Parathyroid adenoma (tissue), 2 donors: Measurements from ENCODE around the gene ZBTB4.

Experiments
- H2AFZ ChIP-seq: fragments of 300-600 bp; sonication (generic); one replicate; pipeline ENCODE4 v1.7.0; 2017; ENCODE audit warnings: antibody characterized with exemption, mild to moderate bottlenecking
- H3K27ac ChIP-seq: fragments of 300-600 bp; sonication (generic); one replicate; pipeline ENCODE4 v1.7.0; 2017
- H3K27me3 ChIP-seq: fragments of 300-600 bp; sonication (generic); one replicate; pipeline ENCODE4 v1.7.0; 2017; ENCODE audit warnings: low read length; ENCODE audit not compliant: control insufficient read depth, insufficient read depth
- H3K36me3 ChIP-seq: fragments of 300-600 bp; sonication (generic); one replicate; pipeline ENCODE4 v1.7.0; 2017; ENCODE audit warnings: low read length; ENCODE audit not compliant: control insufficient read depth, insufficient read depth
- H3K4me1 ChIP-seq: fragments of 300-600 bp; sonication (generic); one replicate; pipeline ENCODE4 v1.7.0; 2017; ENCODE audit warnings: control low read depth
- H3K4me2 ChIP-seq: fragments of 300-600 bp; sonication (generic); one replicate; pipeline ENCODE4 v1.7.0; 2017; ENCODE audit warnings: low read length
- H3K4me3 ChIP-seq: fragments of 300-600 bp; sonication (generic); one replicate; pipeline ENCODE4 v1.7.0; 2017; ENCODE audit warnings: low read depth, low read length
- H3K79me2 ChIP-seq: fragments of 300-600 bp; sonication (generic); one replicate; pipeline ENCODE4 v1.7.0; 2017; ENCODE audit warnings: control low read depth
- H3K9ac ChIP-seq: fragments of 300-600 bp; sonication (generic); one replicate; pipeline ENCODE4 v1.7.0; 2017; ENCODE audit warnings: mild to moderate bottlenecking
- H3K9me3 ChIP-seq: fragments of 300-600 bp; sonication (generic); one replicate; pipeline ENCODE4 v1.7.0; 2017; ENCODE audit warnings: low read length; ENCODE audit not compliant: control insufficient read depth
- CTCF ChIP-seq: fragments of 300-600 bp; sonication (generic); IDR thresholded peaks from one replicate; pipeline ENCODE4 v1.7.0; 2017; ENCODE audit warnings: antibody characterized with exemption, mild to moderate bottlenecking
- donor health status: primary hyperparathyroidism.

Gene ZBTB4

DNA sequence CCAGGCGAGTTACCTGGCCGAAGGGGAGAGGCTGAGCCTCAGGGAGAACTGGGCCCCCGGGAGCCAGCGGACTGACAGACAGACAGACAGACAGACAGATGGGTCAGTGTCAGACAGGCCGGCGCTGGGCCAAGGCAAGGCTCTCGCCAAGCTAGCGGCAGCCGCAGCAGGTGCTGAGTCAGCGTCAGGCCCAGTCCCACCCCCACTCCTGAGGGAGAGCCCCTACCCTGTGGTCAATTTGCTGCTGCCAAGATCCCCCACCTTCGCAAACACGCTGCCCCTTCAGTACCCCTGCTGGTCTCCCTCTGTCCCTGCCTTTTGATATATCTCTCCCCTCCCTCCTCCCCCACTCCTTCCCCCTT, 38.6 kb downstream of the ZBTB4 start:
- no peaks in the 10 kb centered on the region for H3K27me3 ChIP-seq
- peak overlapping the region; percentile 88 for H2AFZ ChIP-seq
- no peaks in the 10 kb centered on the region for H3K9me3 ChIP-seq

GRCh38 chr17:7440113-7440833, 39.2 kb downstream of the ZBTB4 start:
- H2AFZ ChIP-seq = peak overlapping the region; percentile 88
- peak overlapping the region; percentile 13 for H3K27ac ChIP-seq
- peak overlapping the region; percentile 99 for H3K4me2 ChIP-seq
- no peak overlapping the region for H3K9ac ChIP-seq
- no peaks in the 10 kb centered on the region for H3K9me3 ChIP-seq
- no peak for TF ChIP-seq CTCF
- peak overlapping the region; percentile 76 for H3K4me3 ChIP-seq
- no peaks in the 10 kb centered on the region for H3K36me3 ChIP-seq
- no peaks in the 10 kb centered on the region for H3K27me3 ChIP-seq
- H3K4me1 ChIP-seq = peaks cover 10% of the 10 kb centered on the region
- H3K79me2 ChIP-seq = no peaks in the 10 kb centered on the region

More for the DNA sequence above, 38.6 kb downstream of the ZBTB4 start:
- TF ChIP-seq CTCF = no peak
- H3K36me3 ChIP-seq = no peaks in the 10 kb centered on the region
- H3K79me2 ChIP-seq = no peaks in the 10 kb centered on the region
- H3K4me2 ChIP-seq = peak overlapping the region; percentile 99
- H3K4me1 ChIP-seq = peaks cover 12% of the 10 kb centered on the region
- H3K27ac ChIP-seq = peak overlapping the region; percentile 13
- peak overlapping the region; percentile 76 for H3K4me3 ChIP-seq
- H3K9ac ChIP-seq = no peak overlapping the region

- no peaks in the 10 kb centered on the region for H3K9me3 ChIP-seq
- peak within 1 kb of the TSS; percentile 13 for H3K27ac ChIP-seq
- no peak for TF ChIP-seq CTCF
- no peak within 1 kb of the TSS for H3K9ac ChIP-seq
- H2AFZ ChIP-seq = peak within 1 kb of the TSS; percentile 88
- peaks cover 10% of the 10 kb centered on the region for H3K4me1 ChIP-seq
- no peaks in the 10 kb centered on the region for H3K79me2 ChIP-seq
- H3K4me3 ChIP-seq = peak within 1 kb of the TSS; percentile 76
- peak within 1 kb of the TSS; percentile 99 for H3K4me2 ChIP-seq
- H3K36me3 ChIP-seq = no peaks in the 10 kb centered on the region
- no peaks in the 10 kb centered on the region for H3K27me3 ChIP-seq
These were observed 39.8 kb downstream of the ZBTB4 start, which contains the start of gene FGF11 for GRCh38 chr17:7439462-7440112. TSS of gene FGF11 (plus strand) at chr17:7439512. CDS start at chr17:7439621, 109 bp downstream.

DNA sequence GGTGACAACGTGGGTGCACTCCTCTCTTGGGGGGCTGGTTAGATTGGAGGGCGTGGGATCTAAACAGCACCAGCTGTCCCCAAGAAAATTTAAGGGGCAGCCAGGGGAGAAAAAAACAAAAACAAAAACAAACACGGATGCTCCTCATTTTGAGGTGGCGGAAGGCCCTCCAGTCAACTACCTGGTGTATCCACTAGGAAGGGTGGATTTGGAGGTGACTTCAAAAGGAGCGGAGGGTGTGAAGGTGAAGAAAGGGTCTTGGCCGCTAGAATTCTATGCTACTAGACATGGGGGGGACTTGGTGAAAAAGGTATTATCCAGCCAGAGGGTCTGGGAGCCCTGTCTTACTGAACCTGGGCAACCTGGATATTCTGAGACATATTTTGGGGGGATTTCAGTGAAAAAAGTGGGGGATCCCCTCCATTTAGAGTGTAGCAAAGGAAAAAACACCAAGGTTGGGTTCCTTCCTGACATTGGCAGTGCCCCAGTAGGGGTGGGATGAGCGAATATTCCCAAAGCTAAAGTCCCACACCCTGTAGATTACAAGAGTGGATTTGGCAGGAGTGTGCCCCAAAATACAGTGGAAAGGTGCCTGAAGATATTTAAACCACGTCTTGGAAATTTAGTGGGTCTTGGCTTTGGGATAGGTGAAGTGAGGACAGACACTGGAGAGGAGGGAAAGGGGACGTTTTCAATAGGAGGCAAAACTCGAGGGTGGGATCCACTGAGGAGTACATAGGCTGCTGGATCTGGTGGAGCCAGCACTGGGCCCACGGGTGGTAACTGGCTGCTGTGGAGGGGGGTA, 40.6 kb downstream of the ZBTB4 start:
- Histone ChIP-seq H3K9me3 (no peaks in the 10 kb centered on the region), H2AFZ (no peak overlapping the region), H3K27me3 (no peaks in the 10 kb centered on the region), H3K4me2 (no peak overlapping the region), H3K79me2 (no peaks in the 10 kb centered on the region), H3K9ac (no peak overlapping the region), H3K4me1 (peaks cover 10% of the 10 kb centered on the region), H3K36me3 (no peaks in the 10 kb centered on the region), H3K27ac (no peak overlapping the region), H3K4me3 (peak overlapping the region; percentile 7)
- TF ChIP-seq CTCF = no peak
